Neural progenitor cell (in vitro differentiated cells): ENCODE measurements around the gene CAMK2D.

Experiments used
- EZH2 ChIP-seq: fragments of 200-600 bp; sonication (generic); IDR thresholded peaks from 2 replicates; pipeline ENCODE4 v1.6.1; 2017; ENCODE audit warnings: antibody characterized with exemption, mild to moderate bottlenecking, moderate library complexity
- EZH2phosphoT487 ChIP-seq: fragments of 200-600 bp; sonication (generic); IDR thresholded peaks from 2 replicates; pipeline ENCODE4 v1.6.1; 2017; ENCODE audit warnings: antibody characterized with exemption
- TF ChIP-seq, protein P1 (sequence below): fragments of 200-600 bp; sonication (generic); IDR thresholded peaks from 2 replicates; pipeline ENCODE4 v1.5.1; 2017; ENCODE audit warnings: antibody characterized with exemption, mild to moderate bottlenecking

- TF ChIP-seq, protein P1, sequence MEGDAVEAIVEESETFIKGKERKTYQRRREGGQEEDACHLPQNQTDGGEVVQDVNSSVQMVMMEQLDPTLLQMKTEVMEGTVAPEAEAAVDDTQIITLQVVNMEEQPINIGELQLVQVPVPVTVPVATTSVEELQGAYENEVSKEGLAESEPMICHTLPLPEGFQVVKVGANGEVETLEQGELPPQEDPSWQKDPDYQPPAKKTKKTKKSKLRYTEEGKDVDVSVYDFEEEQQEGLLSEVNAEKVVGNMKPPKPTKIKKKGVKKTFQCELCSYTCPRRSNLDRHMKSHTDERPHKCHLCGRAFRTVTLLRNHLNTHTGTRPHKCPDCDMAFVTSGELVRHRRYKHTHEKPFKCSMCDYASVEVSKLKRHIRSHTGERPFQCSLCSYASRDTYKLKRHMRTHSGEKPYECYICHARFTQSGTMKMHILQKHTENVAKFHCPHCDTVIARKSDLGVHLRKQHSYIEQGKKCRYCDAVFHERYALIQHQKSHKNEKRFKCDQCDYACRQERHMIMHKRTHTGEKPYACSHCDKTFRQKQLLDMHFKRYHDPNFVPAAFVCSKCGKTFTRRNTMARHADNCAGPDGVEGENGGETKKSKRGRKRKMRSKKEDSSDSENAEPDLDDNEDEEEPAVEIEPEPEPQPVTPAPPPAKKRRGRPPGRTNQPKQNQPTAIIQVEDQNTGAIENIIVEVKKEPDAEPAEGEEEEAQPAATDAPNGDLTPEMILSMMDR: no peak
- TF ChIP-seq EZH2 (no peak), EZH2phosphoT487 (no peak)
Measured at GRCh38 chr4:113607147-113607720, 154.3 kb downstream of the CAMK2D start.
